Hematopoietic multipotent progenitor cell treated with erythropoietin and hydrocortisone succinate and interleukin-3 and kit ligand, for 8 days (in vitro differentiated cells): ENCODE results near the gene AFAP1.

Experiments
- DNase-seq: peaks from one replicate; pipeline ENCODE4 v3.0.0-alpha.2; 2015

AFAP1 gene, protein sequence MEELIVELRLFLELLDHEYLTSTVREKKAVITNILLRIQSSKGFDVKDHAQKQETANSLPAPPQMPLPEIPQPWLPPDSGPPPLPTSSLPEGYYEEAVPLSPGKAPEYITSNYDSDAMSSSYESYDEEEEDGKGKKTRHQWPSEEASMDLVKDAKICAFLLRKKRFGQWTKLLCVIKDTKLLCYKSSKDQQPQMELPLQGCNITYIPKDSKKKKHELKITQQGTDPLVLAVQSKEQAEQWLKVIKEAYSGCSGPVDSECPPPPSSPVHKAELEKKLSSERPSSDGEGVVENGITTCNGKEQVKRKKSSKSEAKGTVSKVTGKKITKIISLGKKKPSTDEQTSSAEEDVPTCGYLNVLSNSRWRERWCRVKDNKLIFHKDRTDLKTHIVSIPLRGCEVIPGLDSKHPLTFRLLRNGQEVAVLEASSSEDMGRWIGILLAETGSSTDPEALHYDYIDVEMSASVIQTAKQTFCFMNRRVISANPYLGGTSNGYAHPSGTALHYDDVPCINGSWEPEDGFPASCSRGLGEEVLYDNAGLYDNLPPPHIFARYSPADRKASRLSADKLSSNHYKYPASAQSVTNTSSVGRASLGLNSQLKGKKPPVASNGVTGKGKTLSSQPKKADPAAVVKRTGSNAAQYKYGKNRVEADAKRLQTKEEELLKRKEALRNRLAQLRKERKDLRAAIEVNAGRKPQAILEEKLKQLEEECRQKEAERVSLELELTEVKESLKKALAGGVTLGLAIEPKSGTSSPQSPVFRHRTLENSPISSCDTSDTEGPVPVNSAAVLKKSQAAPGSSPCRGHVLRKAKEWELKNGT

GRCh38 chr4:7939377-7940108 is at the start of gene AFAP1:
Gene AFAP1, minus strand, starts transcription at chr4:7939861. Its CDS starts 67,783 bp downstream, at chr4:7872078.
- DNase-seq: peak; percentile 72

DNA sequence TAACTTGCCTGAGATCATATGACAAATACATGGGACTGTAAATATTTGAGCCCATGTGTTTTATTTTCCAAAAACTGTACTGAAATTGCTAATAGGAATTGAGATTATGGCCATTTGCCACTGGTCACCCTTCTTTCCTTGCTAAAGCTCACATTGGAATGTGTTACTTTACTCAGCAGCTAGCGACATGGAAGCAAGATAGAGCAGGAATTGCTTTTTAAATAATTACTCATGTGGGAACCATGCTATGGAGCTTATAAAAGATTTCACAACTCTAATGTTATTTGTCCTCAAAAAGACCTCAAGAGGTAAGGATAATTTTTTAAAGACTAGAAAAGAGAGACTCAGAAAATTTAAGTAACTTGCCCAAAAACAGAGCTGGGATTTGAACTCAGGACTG is 48.8 kb upstream of the AFAP1 start:
- DNase-seq: no peak

GRCh38 chr4:7987148-7987989 is 47.7 kb upstream of the AFAP1 start:
- peak; percentile 66 for DNase-seq

GRCh38 chr4:7985891-7986441 is 46.3 kb upstream of the AFAP1 start:
- DNase-seq: no peak

- no peak for DNase-seq
Observed at GRCh38 chr4:7985072-7985471, 45.4 kb upstream of the AFAP1 start.

DNA sequence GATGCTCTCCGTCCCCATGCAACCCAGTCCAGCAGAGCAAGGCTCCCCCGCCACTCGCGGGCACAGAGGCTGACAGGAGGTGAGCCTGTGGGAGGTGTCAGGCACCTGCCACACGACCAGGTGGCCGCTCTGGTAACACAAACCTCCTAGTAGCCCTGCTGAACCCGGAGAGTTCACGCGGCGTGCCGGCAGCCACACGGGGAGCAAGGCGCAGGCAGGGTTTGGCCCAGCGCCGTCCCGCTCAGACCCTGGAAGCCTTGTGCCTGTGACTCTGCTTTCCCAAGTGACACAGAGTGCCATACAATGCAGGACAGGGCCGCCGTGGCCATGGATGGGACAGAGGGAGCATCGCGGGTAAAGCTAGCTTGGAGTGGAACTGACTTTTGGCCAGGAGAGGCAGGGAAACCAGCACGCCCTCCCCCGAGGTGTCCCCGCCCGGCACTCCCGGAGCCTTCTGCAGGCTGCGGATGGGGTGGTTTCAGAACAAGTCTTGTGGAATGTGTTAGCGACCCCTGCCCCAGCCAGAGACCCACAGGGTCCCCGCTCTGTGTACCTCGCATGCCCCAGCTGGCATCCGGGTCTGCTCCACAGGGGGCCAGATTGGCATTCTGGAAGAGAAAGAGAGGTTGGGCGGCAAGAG is 44.7 kb upstream of the AFAP1 start:
- DNase-seq: no peak

DNA sequence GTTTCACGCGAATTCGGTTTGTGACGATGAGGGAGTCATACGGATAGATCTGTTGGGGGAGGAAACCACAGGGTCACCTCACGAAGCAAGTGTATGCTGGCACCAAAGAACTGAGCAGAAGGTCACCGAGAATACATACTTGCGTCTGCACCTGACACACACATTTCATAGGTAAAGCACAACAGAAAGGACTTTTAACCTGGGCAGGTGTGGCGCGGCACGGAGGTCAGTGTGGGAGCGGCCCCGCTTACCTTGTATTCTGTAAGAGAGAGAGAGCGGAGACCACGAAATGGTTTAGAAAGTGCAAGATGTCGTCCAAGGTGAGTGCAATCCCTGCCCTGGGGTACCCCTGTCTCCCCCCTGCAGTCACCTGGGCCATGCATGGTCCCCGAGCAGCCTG is 43.6 kb upstream of the AFAP1 start:
- DNase-seq: no peak

DNA sequence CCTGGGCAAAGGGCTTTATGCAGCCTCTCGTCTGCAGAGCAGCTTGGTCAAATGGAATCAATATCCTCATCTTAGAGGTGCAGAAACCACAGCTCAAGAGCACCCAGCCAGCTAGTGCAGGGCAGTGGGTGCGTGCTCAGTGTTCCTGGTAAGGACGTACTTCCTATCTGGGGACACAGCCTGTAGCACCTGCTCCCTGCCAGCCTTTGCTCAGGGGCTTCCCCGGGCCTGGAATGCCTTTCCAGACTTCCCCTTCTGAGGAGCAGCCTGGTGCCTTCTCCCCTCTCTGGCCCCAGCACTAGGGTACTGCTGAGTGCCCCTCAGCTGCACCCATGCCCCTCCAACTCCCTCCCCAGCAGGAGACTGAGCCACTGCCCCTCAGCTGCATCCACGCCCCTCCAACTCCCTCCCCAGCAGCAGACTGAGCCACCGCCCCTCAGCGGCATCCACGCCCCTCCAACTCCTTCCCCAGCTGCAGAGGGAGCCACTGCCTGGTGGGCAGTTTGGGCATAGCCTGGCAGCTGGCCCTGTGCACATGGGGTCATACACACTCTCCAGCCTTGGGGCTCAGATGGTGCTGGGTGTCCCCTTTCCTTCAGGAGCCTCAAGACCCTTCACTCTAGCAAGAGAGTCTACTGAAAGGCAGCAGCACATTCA is 42.2 kb upstream of the AFAP1 start:
- DNase-seq: no peak

DNA sequence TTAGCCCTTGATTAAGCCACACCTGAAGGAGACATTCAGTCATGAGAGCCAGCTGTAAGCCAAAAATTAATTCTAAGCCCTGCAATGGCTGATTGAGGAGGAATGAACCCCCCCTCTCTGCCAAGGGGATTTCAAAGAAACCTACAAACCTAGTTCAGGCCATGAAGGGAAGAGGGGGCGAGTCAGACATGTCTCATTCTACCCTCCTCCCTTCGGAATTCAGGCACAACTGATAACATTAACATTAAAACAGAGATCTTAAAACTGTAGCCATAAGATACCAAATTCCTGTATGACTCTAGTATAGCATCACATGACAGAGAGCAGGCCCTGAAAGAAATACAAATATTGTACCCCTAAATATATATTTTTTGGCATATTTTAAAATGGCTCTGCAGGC is 40.4 kb upstream of the AFAP1 start:
- no peak for DNase-seq

DNA sequence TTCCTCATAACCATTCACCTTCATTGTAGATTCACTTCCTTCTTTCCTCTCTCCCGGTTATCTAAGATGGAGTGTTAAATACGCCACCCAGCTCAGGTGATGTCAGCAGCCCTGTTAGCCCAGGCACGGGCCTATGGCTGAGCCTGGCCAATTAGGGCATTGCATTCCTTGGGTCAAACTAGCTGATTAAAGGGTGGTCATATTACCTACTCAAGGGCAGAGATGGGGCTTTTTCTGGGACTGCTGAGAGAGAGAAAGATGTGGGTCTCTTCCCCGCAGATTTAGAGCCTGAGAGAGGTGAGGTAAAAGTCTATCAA is 39.9 kb upstream of the AFAP1 start:
- DNase-seq: no peak

DNA sequence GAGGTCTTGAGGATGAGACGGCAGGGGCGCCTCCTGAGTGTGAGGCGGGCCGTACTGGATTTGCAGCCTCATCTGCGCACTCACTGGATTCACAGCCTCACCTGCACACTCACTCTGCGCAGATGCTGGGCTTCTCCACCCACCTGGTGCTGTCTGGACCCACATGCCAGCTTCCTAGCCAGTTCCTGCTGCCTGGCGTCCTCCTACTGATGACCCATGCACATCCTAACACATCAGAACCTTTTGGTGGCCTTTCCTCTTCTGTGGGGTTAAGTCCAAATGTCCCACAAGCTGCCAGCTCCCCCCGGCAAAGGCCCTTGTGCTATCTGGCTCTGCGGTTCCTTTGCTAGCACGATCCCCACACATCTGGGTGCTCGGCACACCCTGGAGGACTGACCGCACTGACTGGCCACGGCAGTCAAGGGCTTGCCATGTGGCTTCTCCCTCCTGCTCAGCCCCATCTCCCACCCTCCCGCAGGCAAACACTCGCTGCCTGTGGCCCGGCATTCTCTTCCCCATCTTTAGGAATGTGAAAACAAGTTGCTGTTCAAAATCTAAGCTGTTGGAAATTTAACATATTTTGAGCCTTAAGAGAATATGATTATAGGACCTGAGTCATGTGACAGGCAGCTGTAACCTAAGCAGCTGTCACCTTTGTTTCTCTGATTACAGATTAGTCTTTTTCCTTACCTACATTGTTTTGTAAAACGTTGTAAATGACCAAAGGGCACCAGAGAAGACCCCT is 39.4 kb upstream of the AFAP1 start:
- DNase-seq: no peak

DNA sequence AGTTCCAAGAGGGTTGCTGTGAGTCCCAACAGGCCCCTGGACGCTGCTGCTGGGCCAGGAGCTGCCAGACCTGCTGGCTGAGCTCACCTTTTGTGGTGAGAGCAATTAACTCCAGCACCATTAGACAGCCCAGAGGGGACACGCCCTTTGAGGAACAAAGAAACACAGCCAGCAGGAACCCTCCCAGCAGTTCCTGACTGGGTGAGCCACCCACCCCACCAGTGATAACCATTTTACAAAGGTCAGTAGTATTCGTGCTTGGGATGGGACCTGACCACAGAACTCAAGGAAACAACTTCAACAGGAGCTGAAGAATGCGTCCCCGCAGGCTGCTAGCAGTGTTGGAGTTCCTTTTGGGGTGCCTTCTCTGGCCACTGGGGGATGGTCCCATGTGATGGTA is 38.8 kb upstream of the AFAP1 start:
- DNase-seq: no peak

GRCh38 chr4:7976634-7977033 is 37.0 kb upstream of the AFAP1 start:
- no peak for DNase-seq

DNA sequence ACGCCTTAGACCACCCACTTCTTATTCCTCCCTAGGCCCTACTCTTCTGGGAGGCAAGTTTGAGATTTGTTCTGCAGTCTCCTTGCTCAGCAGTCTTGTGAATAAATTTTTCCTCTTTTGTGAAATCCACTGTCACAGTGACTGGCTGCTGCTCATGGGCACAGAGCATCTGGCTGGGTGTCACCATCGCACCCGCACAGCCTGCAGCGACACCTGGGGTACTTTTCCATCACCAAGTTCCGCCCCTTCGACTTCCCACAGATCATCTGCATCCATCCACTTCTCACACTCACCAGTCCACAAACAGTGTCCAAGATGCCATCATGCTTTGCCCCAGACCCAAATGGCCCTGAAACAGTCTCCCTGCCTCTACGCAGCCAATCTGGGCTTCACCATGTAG is 36.4 kb upstream of the AFAP1 start:
- DNase-seq: no peak

DNA sequence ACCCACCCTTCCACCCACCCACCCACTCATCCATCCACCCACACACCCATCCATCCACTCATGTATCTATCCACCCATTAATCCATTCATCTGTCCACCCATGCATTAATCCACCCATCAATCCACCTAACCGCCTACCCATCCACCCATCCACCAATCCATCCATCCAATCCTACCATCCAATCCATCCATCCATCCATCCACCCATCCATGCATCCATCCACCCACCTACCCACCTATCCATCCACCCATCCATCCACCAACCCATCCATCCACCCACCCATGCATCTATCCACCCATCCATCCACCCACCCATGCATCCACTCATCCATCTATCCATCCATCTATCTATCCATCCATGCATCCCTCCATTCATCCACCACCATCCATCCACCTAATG is 34.8 kb upstream of the AFAP1 start:
- DNase-seq: no peak

DNA sequence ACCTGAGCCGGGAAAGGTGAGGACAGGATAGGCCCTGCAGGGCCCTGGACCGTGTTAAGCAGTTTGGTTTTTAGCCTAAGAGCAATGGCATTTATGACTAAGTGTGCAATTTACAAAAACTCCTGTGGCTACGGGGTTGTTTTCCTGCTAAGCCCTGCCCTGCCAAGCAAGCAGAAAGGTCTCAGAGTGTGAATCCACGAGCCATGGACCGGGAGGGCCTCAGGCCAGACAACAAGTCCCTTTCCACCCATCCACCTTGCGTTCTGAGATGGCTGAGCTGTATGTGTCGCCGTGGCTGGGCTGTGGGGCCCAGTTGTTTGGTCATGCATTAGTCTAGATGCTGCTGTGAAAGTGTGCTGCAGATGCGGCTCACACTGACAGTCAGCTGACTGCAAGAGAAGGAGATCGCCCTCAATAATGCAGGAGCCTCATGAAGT is 33.9 kb upstream of the AFAP1 start:
- no peak for DNase-seq

- DNase-seq: no peak
Observed at GRCh38 chr4:7971881-7972500, 32.3 kb upstream of the AFAP1 start.

GRCh38 chr4:7971159-7971631 is 31.5 kb upstream of the AFAP1 start:
- DNase-seq: no peak

- DNase-seq: no peak
Observed at GRCh38 chr4:7970361-7970946, 30.8 kb upstream of the AFAP1 start.
